Measurements from ENCODE around the gene TP53I13.

Gene TP53I13

GRCh38 chr17:29615492-29616299 lies 47.2 kb downstream of the TP53I13 start:
- DNase-seq (ENCODE audit: low spot score): peak; percentile 82

GRCh38 chr17:29616300-29617048 lies 48.0 kb downstream of the TP53I13 start:
- no peak for DNase-seq (ENCODE audit: low spot score)

GRCh38 chr17:29617125-29617480 lies 48.6 kb downstream of the TP53I13 start:
- DNase-seq (ENCODE audit: low spot score): peak; percentile 49

- DNase-seq (ENCODE audit: low spot score): peak; percentile 60
These were observed 49.2 kb downstream of the TP53I13 start for GRCh38 chr17:29617481-29618271.

GRCh38 chr17:29618272-29619065 lies 50.0 kb downstream of the TP53I13 start:
- no peak for DNase-seq (ENCODE audit: low spot score)

GRCh38 chr17:29619251-29619650 lies 50.8 kb downstream of the TP53I13 start:
- DNase-seq (ENCODE audit: low spot score): no peak

GRCh38 chr17:29620271-29620670 lies 51.8 kb downstream of the TP53I13 start:
- no peak for DNase-seq (ENCODE audit: low spot score)

- DNase-seq (ENCODE audit: low spot score): no peak
These were observed 52.4 kb downstream of the TP53I13 start for GRCh38 chr17:29620779-29621500.

- DNase-seq (ENCODE audit: low spot score): no peak
These were observed 53.3 kb downstream of the TP53I13 start for GRCh38 chr17:29621751-29622194.

Data from hematopoietic multipotent progenitor cell treated with erythropoietin and hydrocortisone succinate and interleukin-3 and kit ligand, for 15 days (in vitro differentiated cells).